Esophagus (tissue), 2 donors: Measurements from ENCODE around the gene LIPN. TPM values are rescaled to one million over a fixed set of nuclear protein-coding genes. Genes with fewer than 3 reads are reported as not detected.
A peak's percentile ranks its signal among the peaks of the same experiment; 100 is the strongest.

Source experiments
- H3K27ac ChIP-seq, 2 donors: one replicate each; pipeline ENCODE4 v1.5.1; 2013; ENCODE audit warnings: low read depth in 2 of 2, mild to moderate bottlenecking in 2 of 2, inconsistent platforms in 1 of 2, low read length in 1 of 2, moderate library complexity in 1 of 2
- H3K27me3 ChIP-seq, 2 donors: one replicate each; pipeline ENCODE4 v1.6.1; 2013; ENCODE audit warnings: low read length in 2 of 2, control low read depth in 1 of 2, mild to moderate bottlenecking in 1 of 2; ENCODE audit not compliant: insufficient read depth in 2 of 2, control insufficient read depth in 1 of 2
- H3K36me3 ChIP-seq, 2 donors: one replicate each; pipeline ENCODE4 v1.6.1; 2013; ENCODE audit warnings: low read length in 1 of 2; ENCODE audit not compliant: control insufficient read depth in 2 of 2, insufficient read depth in 2 of 2
- H3K4me1 ChIP-seq, 2 donors: one replicate each; pipeline ENCODE4 v1.6.1; 2013; ENCODE audit warnings: low read length in 1 of 2; ENCODE audit not compliant: control insufficient read depth in 2 of 2, insufficient read depth in 2 of 2
- H3K4me3 ChIP-seq, 2 donors: one replicate each; pipeline ENCODE4 v1.5.1; 2013; ENCODE audit warnings: low read length in 2 of 2, mild to moderate bottlenecking in 2 of 2, low read depth in 1 of 2, moderate library complexity in 1 of 2
- H3K9me3 ChIP-seq, 2 donors: one replicate each; pipeline ENCODE4 v1.6.1; 2013; ENCODE audit warnings: mild to moderate bottlenecking in 2 of 2, low read depth in 1 of 2, low read length in 1 of 2, moderate library complexity in 1 of 2; ENCODE audit not compliant: control insufficient read depth in 2 of 2, insufficient read depth in 1 of 2
- WGBS, 2 donors: extraction: QIAGEN DNeasy Blood & Tissue Kit; methylation state at CpG; one replicate each; pipeline ENCODE4 v1.1.7; 2013; 5-methylcytosine and 5-hydroxymethylcytosine counted together
- polyA plus RNA-seq, 2 donors: library from polyadenylated mRNA; stranded (reverse); fragments of 200-250 nt; gene quantifications; one replicate each; pipeline ENCODE4 v1.2.3, GENCODE V29; 2013
- donor health status: healthy with polysubstance abuse.
- donor health status: Bipolar disorder and iron deficiency.

Gene LIPN
- 1 to 10 TPM in 1 of 2 donors, not detected in 1; 1.0 TPM for polyA plus RNA-seq

- Histone ChIP-seq H3K9me3 (no peaks in the 10 kb centered on the region), H3K27me3 (no peaks in the 10 kb centered on the region), H3K36me3 (no peaks in the 10 kb centered on the region), H3K27ac (peak within 1 kb of the TSS in 1 of 2 donors; percentile 47), H3K4me1 (peaks cover 0 to 2% of the 10 kb centered on the region in 2 donors), H3K4me3 (no peak within 1 kb of the TSS)
- WGBS, 2 donors = 71 to 76% methylated on average over 7 of the region's 7 CpGs
Observed at GRCh38 chr10:88759366-88760101, at the start of gene LIPN. LIPN (plus strand) TSS chr10:88760020; CDS start chr10:88761406, 1,386 bp downstream.

GRCh38 chr10:88715517-88715916 is 44.3 kb upstream of the LIPN start:
- H3K4me3 ChIP-seq = no peak overlapping the region
- H3K36me3 ChIP-seq = no peaks in the 10 kb centered on the region
- H3K27ac ChIP-seq = no peak overlapping the region
- no peaks in the 10 kb centered on the region for H3K27me3 ChIP-seq
- H3K4me1 ChIP-seq = no peaks in the 10 kb centered on the region
- WGBS, 2 donors = 98 to 100% methylated on average over 1 of the region's 1 CpG
- H3K9me3 ChIP-seq = no peaks in the 10 kb centered on the region

- no peaks in the 10 kb centered on the region for H3K36me3 ChIP-seq
- H3K27me3 ChIP-seq = no peaks in the 10 kb centered on the region
- no peaks in the 10 kb centered on the region for H3K9me3 ChIP-seq
- WGBS, 2 donors = 82 to 89% methylated on average over 4 of the region's 4 CpGs
- no peak overlapping the region for H3K27ac ChIP-seq
- no peaks in the 10 kb centered on the region for H3K4me1 ChIP-seq
- H3K4me3 ChIP-seq = no peak overlapping the region
Observed at GRCh38 chr10:88721392-88721791, 38.4 kb upstream of the LIPN start.

GRCh38 chr10:88725798-88726197 is 34.0 kb upstream of the LIPN start:
- Histone ChIP-seq H3K9me3 (peaks cover 0 to 2% of the 10 kb centered on the region in 2 donors), H3K27me3 (no peaks in the 10 kb centered on the region), H3K4me3 (no peak overlapping the region), H3K4me1 (no peaks in the 10 kb centered on the region), H3K36me3 (no peaks in the 10 kb centered on the region), H3K27ac (no peak overlapping the region)
- WGBS, 2 donors = 28 to 39% methylated on average over 1 of the region's 1 CpG

- Histone ChIP-seq H3K27ac (no peak overlapping the region), H3K9me3 (peaks cover 0 to 2% of the 10 kb centered on the region in 2 donors), H3K4me3 (no peak overlapping the region), H3K27me3 (no peaks in the 10 kb centered on the region), H3K4me1 (no peaks in the 10 kb centered on the region), H3K36me3 (no peaks in the 10 kb centered on the region)
- 76 to 77% methylated on average over 30 of the region's 30 CpGs for WGBS, 2 donors
Observed at GRCh38 chr10:88728107-88728763, 31.6 kb upstream of the LIPN start.

- no peaks in the 10 kb centered on the region for H3K4me1 ChIP-seq
- H3K4me3 ChIP-seq = no peak overlapping the region
- no peak overlapping the region for H3K27ac ChIP-seq
- WGBS, 2 donors = 55 to 81% methylated on average over 4 of the region's 4 CpGs
- H3K9me3 ChIP-seq = peaks cover 0 to 2% of the 10 kb centered on the region in 2 donors
- no peaks in the 10 kb centered on the region for H3K36me3 ChIP-seq
- H3K27me3 ChIP-seq = no peaks in the 10 kb centered on the region
Observed at GRCh38 chr10:88730864-88731263, 29.0 kb upstream of the LIPN start.

GRCh38 chr10:88731296-88731695 is 28.5 kb upstream of the LIPN start:
- no peaks in the 10 kb centered on the region for H3K4me1 ChIP-seq
- no peaks in the 10 kb centered on the region for H3K27me3 ChIP-seq
- peaks cover 0 to 2% of the 10 kb centered on the region in 2 donors for H3K9me3 ChIP-seq
- WGBS, 2 donors = 55 to 63% methylated on average over 6 of the region's 6 CpGs
- H3K4me3 ChIP-seq = no peak overlapping the region
- H3K36me3 ChIP-seq = no peaks in the 10 kb centered on the region
- no peak overlapping the region for H3K27ac ChIP-seq

GRCh38 chr10:88733215-88733614 is 26.6 kb upstream of the LIPN start:
- H3K4me1 ChIP-seq = no peaks in the 10 kb centered on the region
- WGBS, 2 donors = 71 to 72% methylated on average over 2 of the region's 2 CpGs
- H3K9me3 ChIP-seq = peaks cover 0 to 2% of the 10 kb centered on the region in 2 donors

GRCh38 chr10:88735661-88736060 is 24.2 kb upstream of the LIPN start:
- Histone ChIP-seq H3K27ac (no peak overlapping the region), H3K36me3 (no peaks in the 10 kb centered on the region), H3K9me3 (no peaks in the 10 kb centered on the region), H3K4me3 (no peak overlapping the region), H3K27me3 (no peaks in the 10 kb centered on the region), H3K4me1 (no peaks in the 10 kb centered on the region)
- 68 to 82% methylated on average over 1 of the region's 1 CpG for WGBS, 2 donors

More at GRCh38 chr10:88733215-88733614, 26.6 kb upstream of the LIPN start:
- Histone ChIP-seq H3K36me3 (no peaks in the 10 kb centered on the region), H3K4me3 (no peak overlapping the region), H3K27me3 (no peaks in the 10 kb centered on the region), H3K27ac (no peak overlapping the region)
